ENCODE measurements around the gene PTF1A.
"Not testable (repeated sequence)": the region's sequence is repeated elsewhere in the genome, so short reads cannot be mapped to it uniquely, and the experiment has no call there.

The PTF1A gene

GRCh38 chr10:23230582-23230981 is 38.5 kb downstream of the PTF1A start:
- DNase-seq: no peak
- TF ChIP-seq CTCF (IDR thresholded peaks at IDR 0.05; ENCODE audit: low read depth, low read length): no peak
- no peaks in the 10 kb centered on the region for H3K27me3 ChIP-seq (ENCODE audit: insufficient read depth, low read depth, severe bottlenecking)
- no peaks in the 10 kb centered on the region for H3K36me3 ChIP-seq
- no peaks in the 10 kb centered on the region for H3K9me3 ChIP-seq (ENCODE audit: severe bottlenecking)
- no peak overlapping the region for H3K4me3 ChIP-seq (ENCODE audit: low read depth, low read length)
- H3K27ac ChIP-seq: no peak overlapping the region

- Histone ChIP-seq H3K4me3 (ENCODE audit: low read depth, low read length) (no peak overlapping the region), H3K27ac (no peak overlapping the region), H3K36me3 (no peaks in the 10 kb centered on the region), H3K27me3 (ENCODE audit: insufficient read depth, low read depth, severe bottlenecking) (no peaks in the 10 kb centered on the region), H3K9me3 (ENCODE audit: severe bottlenecking) (no peaks in the 10 kb centered on the region)
- no peak for TF ChIP-seq CTCF (IDR thresholded peaks at IDR 0.05; ENCODE audit: low read depth, low read length)
- DNase-seq: no peak
Measured at GRCh38 chr10:23238015-23238414, 45.9 kb downstream of the PTF1A start.

- H3K36me3 ChIP-seq; DNase-seq; H3K9me3 ChIP-seq (ENCODE audit: severe bottlenecking); H3K27me3 ChIP-seq (ENCODE audit: insufficient read depth, low read depth, severe bottlenecking); H3K27ac ChIP-seq; H3K4me3 ChIP-seq (ENCODE audit: low read depth, low read length): not testable (repeated sequence)
Measured at GRCh38 chr10:23241779-23242178, 49.7 kb downstream of the PTF1A start.

All from WERI-Rb-1 (cell line).